ENCODE data around the gene NACAD.

- TF ChIP-seq CTCF (IDR thresholded peaks at IDR 0.05), result no peak
- TF ChIP-seq POLR2A (IDR thresholded peaks at IDR 0.05), result no peak
Measured at GRCh38 chr7:45126920-45127319, 38.2 kb upstream of the NACAD start.

All from Peyer's patch (tissue), 4 donors.